ENCODE measurements around the gene FFAR1.

Gene FFAR1

GRCh38 chr19:35303357-35303915, 44.3 kb upstream of the FFAR1 start:
- TF ChIP-seq CTCF (conservative IDR thresholded peaks at IDR 0.05) = no peak
- H3K27ac ChIP-seq = no peak overlapping the region

GRCh38 chr19:35304036-35304435, 43.7 kb upstream of the FFAR1 start:
- TF ChIP-seq CTCF (conservative IDR thresholded peaks at IDR 0.05) = no peak
- no peak for TF ChIP-seq ZFX (IDR thresholded peaks at IDR 0.05)

GRCh38 chr19:35305181-35305580, 42.5 kb upstream of the FFAR1 start:
- no peak overlapping the region for H3K27ac ChIP-seq
- TF ChIP-seq CTCF (conservative IDR thresholded peaks at IDR 0.05) (no peak), ZFX (IDR thresholded peaks at IDR 0.05) (no peak)

More at GRCh38 chr19:35304036-35304435, 43.7 kb upstream of the FFAR1 start:
- H3K27ac ChIP-seq = no peak overlapping the region

GRCh38 chr19:35306473-35307246, 41.0 kb upstream of the FFAR1 start:
- TF ChIP-seq CTCF (conservative IDR thresholded peaks at IDR 0.05) = no peak
- no peak for TF ChIP-seq ZFX (IDR thresholded peaks at IDR 0.05)
- H3K27ac ChIP-seq = no peak overlapping the region

- H3K27ac ChIP-seq = no peak overlapping the region
- no peak for TF ChIP-seq CTCF (conservative IDR thresholded peaks at IDR 0.05)
- TF ChIP-seq ZFX (IDR thresholded peaks at IDR 0.05) = no peak
Observed at GRCh38 chr19:35307931-35308330, 39.8 kb upstream of the FFAR1 start.

- TF ChIP-seq CTCF (conservative IDR thresholded peaks at IDR 0.05) (no peak), ZFX (IDR thresholded peaks at IDR 0.05) (no peak)
- H3K27ac ChIP-seq = no peak overlapping the region
Observed at GRCh38 chr19:35308910-35309309, 38.8 kb upstream of the FFAR1 start.

- no peak for TF ChIP-seq ZFX (IDR thresholded peaks at IDR 0.05)
- TF ChIP-seq CTCF (conservative IDR thresholded peaks at IDR 0.05) = no peak
- H3K27ac ChIP-seq = no peak overlapping the region
Observed at GRCh38 chr19:35309481-35310279, 38.0 kb upstream of the FFAR1 start.

Measured in C4-2B (cell line).